Measurements from ENCODE around the gene JPH3.

JPH3 gene

GRCh38 chr16:87627542-87628245 is 25.4 kb downstream of the JPH3 start:
- Mint-ChIP-seq H3K27me3 (ENCODE audit: low read depth) (peaks cover 26% of the 10 kb centered on the region), H3K9me3 (peaks cover 24% of the 10 kb centered on the region)

GRCh38 chr16:87628246-87628923 is 26.1 kb downstream of the JPH3 start:
- TF ChIP-seq CTCF (IDR thresholded peaks at IDR 0.05; ENCODE audit: unreplicated experiment in 3 of 3) = no peak
- Mint-ChIP-seq H3K4me1 (no peaks in the 10 kb centered on the region), H3K4me3 (no peak overlapping the region), H3K36me3 (ENCODE audit: low read depth) (peaks cover 4% of the 10 kb centered on the region), H3K27me3 (ENCODE audit: low read depth) (peaks cover 33% of the 10 kb centered on the region), H3K9me3 (peaks cover 24% of the 10 kb centered on the region), H3K27ac (no peak overlapping the region)

More at GRCh38 chr16:87627542-87628245, 25.4 kb downstream of the JPH3 start:
- H3K27ac Mint-ChIP-seq = no peak overlapping the region
- no peaks in the 10 kb centered on the region for H3K4me1 Mint-ChIP-seq
- no peak overlapping the region for H3K4me3 Mint-ChIP-seq
- peaks cover 4% of the 10 kb centered on the region for H3K36me3 Mint-ChIP-seq (ENCODE audit: low read depth)
- no peak for TF ChIP-seq CTCF (IDR thresholded peaks at IDR 0.05; ENCODE audit: unreplicated experiment in 3 of 3)

- Mint-ChIP-seq H3K4me3 (no peak overlapping the region), H3K27ac (no peak overlapping the region), H3K36me3 (ENCODE audit: low read depth) (peaks cover 4% of the 10 kb centered on the region), H3K4me1 (no peaks in the 10 kb centered on the region), H3K27me3 (ENCODE audit: low read depth) (peaks cover 38% of the 10 kb centered on the region), H3K9me3 (peaks cover 24% of the 10 kb centered on the region)
- TF ChIP-seq CTCF (IDR thresholded peaks at IDR 0.05; ENCODE audit: unreplicated experiment in 3 of 3) = no peak
Observed at GRCh38 chr16:87628940-87629339, 26.6 kb downstream of the JPH3 start.

- H3K27me3 Mint-ChIP-seq (ENCODE audit: low read depth) = peaks cover 47% of the 10 kb centered on the region
- H3K9me3 Mint-ChIP-seq = peaks cover 24% of the 10 kb centered on the region
- H3K4me1 Mint-ChIP-seq = no peaks in the 10 kb centered on the region
- H3K4me3 Mint-ChIP-seq = no peak overlapping the region
- H3K27ac Mint-ChIP-seq = no peak overlapping the region
- TF ChIP-seq CTCF (IDR thresholded peaks at IDR 0.05; ENCODE audit: unreplicated experiment in 3 of 3) = no peak
- H3K36me3 Mint-ChIP-seq (ENCODE audit: low read depth) = peaks cover 4% of the 10 kb centered on the region
Observed at GRCh38 chr16:87631067-87631466, 28.8 kb downstream of the JPH3 start.

GRCh38 chr16:87634411-87634810 is 32.1 kb downstream of the JPH3 start:
- Mint-ChIP-seq H3K4me1 (no peaks in the 10 kb centered on the region), H3K36me3 (ENCODE audit: low read depth) (peaks cover 4% of the 10 kb centered on the region), H3K4me3 (no peak overlapping the region), H3K9me3 (peaks cover 21% of the 10 kb centered on the region), H3K27ac (no peak overlapping the region), H3K27me3 (ENCODE audit: low read depth) (peaks cover 72% of the 10 kb centered on the region)
- TF ChIP-seq CTCF (IDR thresholded peaks at IDR 0.05; ENCODE audit: unreplicated experiment in 3 of 3) = no peak
